PC-3 (cell line): ENCODE results near the gene ADAM22.

Experiments used
- CTCF ChIP-seq: fragments of 300-600 bp; sonication (generic); conservative IDR thresholded peaks from 2 replicates; pipeline ENCODE4 v1.5.1; 2017; ENCODE audit warnings: antibody characterized with exemption, low read depth, mild to moderate bottlenecking, low read length
- EZH2 ChIP-seq: fragments of 300-600 bp; sonication (generic); IDR thresholded peaks from one replicate; pipeline ENCODE4 v1.6.1; 2017; ENCODE audit warnings: antibody characterized with exemption, mild to moderate bottlenecking, low read length; ENCODE audit not compliant: unreplicated experiment
- EZH2phosphoT487 ChIP-seq: fragments of 300-600 bp; sonication (generic); IDR thresholded peaks from 2 replicates; pipeline ENCODE4 v1.6.1; 2018; ENCODE audit warnings: mild to moderate bottlenecking, antibody characterized with exemption, low read length, borderline replicate concordance

- TF ChIP-seq CTCF (no peak), EZH2 (no peak), EZH2phosphoT487 (no peak)
Observed at GRCh38 chr7:88014581-88014980, 80.5 kb downstream of the ADAM22 start.
